Vagina (tissue), 2 donors: ENCODE results near the gene PFDN1. TPM values are rescaled to one million over a fixed set of nuclear protein-coding genes. Genes with fewer than 3 reads are reported as not detected.

Experiments
- DNase-seq, 2 donors: peaks; one replicate each; pipeline ENCODE4 v3.0.0-alpha.2; 2017; ENCODE audit errors: extremely low spot score in 2 of 2
- H3K27ac ChIP-seq: fragments of 200-600 bp; sonication (generic); one replicate; pipeline ENCODE4 v1.5.1; 2019
- H3K27me3 ChIP-seq: fragments of 200-600 bp; sonication (generic); one replicate; pipeline ENCODE4 v1.5.1; 2019
- H3K36me3 ChIP-seq, 2 donors: fragments of 200-600 bp; sonication (generic); one replicate each; pipeline ENCODE4 v1.5.1; 2017 to 2019
- H3K4me1 ChIP-seq: fragments of 200-600 bp; sonication (generic); one replicate; pipeline ENCODE4 v1.5.1; 2019
- H3K4me3 ChIP-seq, 2 donors: fragments of 200-600 bp; sonication (generic); 1 replicate in 1 of 2; 2 replicates in 1 of 2; pipeline ENCODE4 v1.5.1; 2016 to 2019
- H3K9me3 ChIP-seq: fragments of 200-600 bp; sonication (generic); one replicate; pipeline ENCODE4 v1.5.1; 2019
- POLR2A ChIP-seq, 2 donors: fragments of 450-650 bp; IDR thresholded peaks; one replicate each; pipeline ENCODE4 v1.6.1; 2017; ENCODE audit warnings: antibody characterized with exemption in 2 of 2, mild to moderate bottlenecking in 2 of 2, moderate library complexity in 2 of 2
- POLR2AphosphoS5 ChIP-seq, 2 donors: sonication (generic); formaldehyde crosslinking; IDR thresholded peaks; one replicate each; pipeline ENCODE4 v1.9.0; 2017; ENCODE audit warnings: antibody characterized with exemption in 2 of 2, mild to moderate bottlenecking in 2 of 2, low read depth in 1 of 2; ENCODE audit not compliant: insufficient read depth in 1 of 2
- intact Hi-C: fragments of 100-400 bp; cut with DNase I; formaldehyde crosslinking; loops from one replicate; pipeline ENCODE4 v1.15.1; 2023
- total RNA-seq: library from RNA; depleted of rRNA; stranded (reverse); fragments of >200 nt; gene quantifications from one replicate; pipeline ENCODE4 v1.2.3, GENCODE V29; 2016
- TF ChIP-seq, protein P1 (sequence below), 3 experiments: fragments of 450-650 bp in 2 of 3; fragments of 200-600 bp in 1 of 3; sonication (generic) in 1 of 3; IDR thresholded peaks; one replicate each; pipeline ENCODE4 v1.5.1; 2017 to 2019; ENCODE audit warnings: antibody characterized with exemption in 3 of 3, mild to moderate bottlenecking in 2 of 3, moderate library complexity in 2 of 3

The PFDN1 gene
- total RNA-seq, 1 donor from 2014 or later = 94.8 TPM

- H3K27ac ChIP-seq = no peak overlapping the region
- H3K4me3 ChIP-seq = no peak overlapping the region
- no peaks in the 10 kb centered on the region for H3K9me3 ChIP-seq
- intact Hi-C loops = no loop called here
- no peaks in the 10 kb centered on the region for H3K36me3 ChIP-seq
- H3K4me1 ChIP-seq = no peaks in the 10 kb centered on the region
- TF ChIP-seq POLR2AphosphoS5 (IDR thresholded peaks at IDR 0.05; ENCODE audit: insufficient read depth in 1 of 2, low read depth in 1 of 2) = no peak
- TF ChIP-seq, protein P1, sequence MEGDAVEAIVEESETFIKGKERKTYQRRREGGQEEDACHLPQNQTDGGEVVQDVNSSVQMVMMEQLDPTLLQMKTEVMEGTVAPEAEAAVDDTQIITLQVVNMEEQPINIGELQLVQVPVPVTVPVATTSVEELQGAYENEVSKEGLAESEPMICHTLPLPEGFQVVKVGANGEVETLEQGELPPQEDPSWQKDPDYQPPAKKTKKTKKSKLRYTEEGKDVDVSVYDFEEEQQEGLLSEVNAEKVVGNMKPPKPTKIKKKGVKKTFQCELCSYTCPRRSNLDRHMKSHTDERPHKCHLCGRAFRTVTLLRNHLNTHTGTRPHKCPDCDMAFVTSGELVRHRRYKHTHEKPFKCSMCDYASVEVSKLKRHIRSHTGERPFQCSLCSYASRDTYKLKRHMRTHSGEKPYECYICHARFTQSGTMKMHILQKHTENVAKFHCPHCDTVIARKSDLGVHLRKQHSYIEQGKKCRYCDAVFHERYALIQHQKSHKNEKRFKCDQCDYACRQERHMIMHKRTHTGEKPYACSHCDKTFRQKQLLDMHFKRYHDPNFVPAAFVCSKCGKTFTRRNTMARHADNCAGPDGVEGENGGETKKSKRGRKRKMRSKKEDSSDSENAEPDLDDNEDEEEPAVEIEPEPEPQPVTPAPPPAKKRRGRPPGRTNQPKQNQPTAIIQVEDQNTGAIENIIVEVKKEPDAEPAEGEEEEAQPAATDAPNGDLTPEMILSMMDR (IDR thresholded peaks at IDR 0.05) = no peak
- TF ChIP-seq POLR2A (IDR thresholded peaks at IDR 0.05) = no peak
- H3K27me3 ChIP-seq = no peaks in the 10 kb centered on the region
- no peak for DNase-seq
These were observed 20.6 kb downstream of the PFDN1 start for GRCh38 chr5:140282266-140282665.

- no peak overlapping the region for H3K4me3 ChIP-seq
- no peaks in the 10 kb centered on the region for H3K36me3 ChIP-seq
- no peaks in the 10 kb centered on the region for H3K27me3 ChIP-seq
- no peak for DNase-seq
- intact Hi-C loops = no loop called here
- H3K4me1 ChIP-seq = no peaks in the 10 kb centered on the region
- H3K27ac ChIP-seq = no peak overlapping the region
- no peaks in the 10 kb centered on the region for H3K9me3 ChIP-seq
- TF ChIP-seq POLR2A (IDR thresholded peaks at IDR 0.05) (no peak), POLR2AphosphoS5 (IDR thresholded peaks at IDR 0.05; ENCODE audit: insufficient read depth in 1 of 2, low read depth in 1 of 2) (no peak)
- TF ChIP-seq, protein P1 (IDR thresholded peaks at IDR 0.05) = no peak
These were observed 27.1 kb downstream of the PFDN1 start for GRCh38 chr5:140275837-140276236.

- Histone ChIP-seq H3K4me3 (no peak overlapping the region), H3K4me1 (no peaks in the 10 kb centered on the region), H3K27ac (no peak overlapping the region), H3K27me3 (no peaks in the 10 kb centered on the region), H3K36me3 (no peaks in the 10 kb centered on the region), H3K9me3 (no peaks in the 10 kb centered on the region)
- intact Hi-C loops = no loop called here
- no peak for TF ChIP-seq POLR2AphosphoS5 (IDR thresholded peaks at IDR 0.05; ENCODE audit: insufficient read depth in 1 of 2, low read depth in 1 of 2)
- TF ChIP-seq POLR2A (IDR thresholded peaks at IDR 0.05) = no peak
- TF ChIP-seq, protein P1 (IDR thresholded peaks at IDR 0.05) = no peak
- DNase-seq = no peak
These were observed 29.5 kb downstream of the PFDN1 start for GRCh38 chr5:140273401-140273877.

DNA sequence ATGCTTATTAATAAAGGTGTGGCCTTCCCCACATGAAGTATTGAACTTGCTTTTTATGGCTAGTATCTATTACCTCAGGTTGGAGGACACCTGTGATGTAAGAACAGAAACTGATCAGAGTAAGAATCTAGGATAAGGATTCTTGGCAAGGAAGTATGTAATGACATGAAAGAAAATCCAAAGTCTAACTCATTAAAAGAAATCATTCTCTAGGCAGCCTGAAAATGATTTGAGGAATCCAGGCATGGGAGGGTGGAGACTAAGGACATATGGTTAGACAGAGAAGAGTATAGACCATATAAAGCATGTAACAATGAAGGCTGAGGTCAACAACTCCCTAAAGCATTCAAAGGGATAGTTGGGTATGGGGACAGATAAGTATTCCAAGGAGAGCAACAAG is 32.9 kb downstream of the PFDN1 start:
- H3K27ac ChIP-seq = no peak overlapping the region
- no peak for DNase-seq
- H3K27me3 ChIP-seq = no peaks in the 10 kb centered on the region
- H3K9me3 ChIP-seq = no peaks in the 10 kb centered on the region
- peaks cover 9% of the 10 kb centered on the region for H3K4me1 ChIP-seq
- no peaks in the 10 kb centered on the region for H3K36me3 ChIP-seq
- no peak overlapping the region for H3K4me3 ChIP-seq
- no peak for TF ChIP-seq POLR2AphosphoS5 (IDR thresholded peaks at IDR 0.05; ENCODE audit: insufficient read depth in 1 of 2, low read depth in 1 of 2)
- TF ChIP-seq POLR2A (IDR thresholded peaks at IDR 0.05) = no peak
- intact Hi-C loops = no loop called here

GRCh38 chr5:140267559-140268018 is 35.3 kb downstream of the PFDN1 start:
- H3K36me3 ChIP-seq = no peaks in the 10 kb centered on the region
- no peaks in the 10 kb centered on the region for H3K27me3 ChIP-seq
- H3K27ac ChIP-seq = no peak overlapping the region
- no peaks in the 10 kb centered on the region for H3K9me3 ChIP-seq
- TF ChIP-seq POLR2A (IDR thresholded peaks at IDR 0.05) (no peak), POLR2AphosphoS5 (IDR thresholded peaks at IDR 0.05; ENCODE audit: insufficient read depth in 1 of 2, low read depth in 1 of 2) (no peak)
- TF ChIP-seq, protein P1 (IDR thresholded peaks at IDR 0.05) = no peak
- intact Hi-C loops = no loop called here
- DNase-seq = no peak
- peaks cover 9% of the 10 kb centered on the region for H3K4me1 ChIP-seq
- H3K4me3 ChIP-seq = no peak overlapping the region
